Neuronal stem cell (in vitro differentiated cells): ENCODE data around the gene IRGQ.

Source experiments
- DNase-seq: peaks from one replicate; pipeline ENCODE4 v3.0.0-alpha.2; 2013; ENCODE audit warnings: low spot score
- H2AFZ ChIP-seq: one replicate; pipeline ENCODE4 v1.6.1; 2013; ENCODE audit warnings: mild to moderate bottlenecking, low read length, inconsistent platforms
- H2AK5ac ChIP-seq: 2 replicates; pipeline ENCODE4 v1.6.1; 2013; ENCODE audit warnings: low read depth, mild to moderate bottlenecking, inconsistent platforms, low read length, moderate library complexity, mixed read lengths
- H2BK120ac ChIP-seq: 2 replicates; pipeline ENCODE4 v1.6.1; 2013; ENCODE audit warnings: low read depth, mild to moderate bottlenecking, inconsistent platforms, low read length, moderate library complexity, mixed read lengths
- H2BK12ac ChIP-seq: one replicate; pipeline ENCODE4 v1.6.1; 2013; ENCODE audit warnings: low read length, inconsistent platforms
- H2BK15ac ChIP-seq: 2 replicates; pipeline ENCODE4 v1.6.1; 2013; ENCODE audit warnings: mild to moderate bottlenecking, low read length, inconsistent platforms, mixed read lengths
- H2BK5ac ChIP-seq: one replicate; pipeline ENCODE4 v1.6.1; 2013; ENCODE audit warnings: inconsistent platforms, mild to moderate bottlenecking, low read length, moderate library complexity
- H3K14ac ChIP-seq: one replicate; pipeline ENCODE4 v1.6.1; 2013; ENCODE audit warnings: low read length, inconsistent platforms
- H3K18ac ChIP-seq: 2 replicates; pipeline ENCODE4 v1.6.1; 2013; ENCODE audit warnings: low read length, inconsistent platforms
- H3K23ac ChIP-seq: 2 replicates; pipeline ENCODE4 v1.6.1; 2013; ENCODE audit warnings: low read depth, mild to moderate bottlenecking, mixed read lengths, low read length, inconsistent platforms; ENCODE audit not compliant: poor library complexity
- H3K27ac ChIP-seq: replicated peaks from 3 replicates; pipeline ENCODE4 v1.5.1; 2013; ENCODE audit warnings: low read length, inconsistent platforms
- H3K27me3 ChIP-seq, 3 experiments: 2 replicates each; pipeline ENCODE4 v1.6.1; 2013; ENCODE audit warnings: low read length in 3 of 3, mild to moderate bottlenecking in 2 of 3, inconsistent platforms in 1 of 3, low read depth in 1 of 3, mixed read lengths in 1 of 3, moderate library complexity in 1 of 3; ENCODE audit not compliant: control insufficient read depth in 3 of 3, insufficient read depth in 3 of 3
- H3K36me3 ChIP-seq, 2 donors: replicated peaks in 1 of 2; 2 replicates each; pipeline ENCODE4 v1.6.1; 2013; ENCODE audit warnings: low read length in 2 of 2; ENCODE audit not compliant: control insufficient read depth in 2 of 2, insufficient read depth in 2 of 2
- H3K4ac ChIP-seq: 2 replicates; pipeline ENCODE4 v1.6.1; 2013; ENCODE audit warnings: inconsistent platforms, mild to moderate bottlenecking, low read length, moderate library complexity
- H3K4me1 ChIP-seq, 2 donors: 1 replicate in 1 of 2; 2 replicates in 1 of 2; pipeline ENCODE4 v1.6.1; 2013; ENCODE audit warnings: low read length in 2 of 2, low read depth in 1 of 2; ENCODE audit not compliant: control insufficient read depth in 2 of 2, insufficient read depth in 1 of 2
- H3K4me2 ChIP-seq: one replicate; pipeline ENCODE4 v1.6.1; 2013; ENCODE audit warnings: mild to moderate bottlenecking, low read length, inconsistent platforms; ENCODE audit not compliant: insufficient read depth, poor library complexity, severe bottlenecking
- H3K4me3 ChIP-seq, 2 donors: 2 replicates each; pipeline ENCODE4 v1.5.1; 2013; ENCODE audit warnings: low read length in 2 of 2, mild to moderate bottlenecking in 2 of 2, inconsistent platforms in 1 of 2, moderate library complexity in 1 of 2
- H3K79me1 ChIP-seq: one replicate; pipeline ENCODE4 v1.6.1; 2013; ENCODE audit warnings: low read depth, mild to moderate bottlenecking, inconsistent platforms, low read length, moderate library complexity
- H3K9ac ChIP-seq: one replicate; pipeline ENCODE4 v1.6.1; 2013; ENCODE audit warnings: mild to moderate bottlenecking, low read depth, low read length, inconsistent platforms; ENCODE audit not compliant: poor library complexity
- H3K9me3 ChIP-seq, 2 donors: replicated peaks in 1 of 2; 2 replicates each; pipeline versions ENCODE3 to v1.6.1; 2013; ENCODE audit warnings: low read length in 2 of 2, mild to moderate bottlenecking in 2 of 2, inconsistent platforms in 1 of 2, low read depth in 1 of 2, mixed read lengths in 1 of 2, moderate library complexity in 1 of 2; ENCODE audit not compliant: control insufficient read depth in 2 of 2, insufficient read depth in 1 of 2
- H4K8ac ChIP-seq: one replicate; pipeline ENCODE4 v1.6.1; 2013; ENCODE audit warnings: low read depth, mild to moderate bottlenecking, inconsistent platforms, low read length, moderate library complexity
- H4K91ac ChIP-seq: one replicate; pipeline ENCODE4 v1.6.1; 2013; ENCODE audit warnings: low read length, low read depth, mild to moderate bottlenecking, inconsistent platforms; ENCODE audit not compliant: poor library complexity
- WGBS, 2 donors: extraction: QIAGEN DNeasy Blood & Tissue Kit; methylation state at CpG; one replicate each; pipeline ENCODE4 v1.1.7; 2013; ENCODE audit warnings: missing lambda C conversion rate in 2 of 2, mixed read lengths in 1 of 2; ENCODE audit not compliant: insufficient read length in 2 of 2, insufficient replicate concordance in 1 of 2; ENCODE audit errors: extremely low coverage in 2 of 2; 5-methylcytosine and 5-hydroxymethylcytosine counted together

IRGQ gene

DNA sequence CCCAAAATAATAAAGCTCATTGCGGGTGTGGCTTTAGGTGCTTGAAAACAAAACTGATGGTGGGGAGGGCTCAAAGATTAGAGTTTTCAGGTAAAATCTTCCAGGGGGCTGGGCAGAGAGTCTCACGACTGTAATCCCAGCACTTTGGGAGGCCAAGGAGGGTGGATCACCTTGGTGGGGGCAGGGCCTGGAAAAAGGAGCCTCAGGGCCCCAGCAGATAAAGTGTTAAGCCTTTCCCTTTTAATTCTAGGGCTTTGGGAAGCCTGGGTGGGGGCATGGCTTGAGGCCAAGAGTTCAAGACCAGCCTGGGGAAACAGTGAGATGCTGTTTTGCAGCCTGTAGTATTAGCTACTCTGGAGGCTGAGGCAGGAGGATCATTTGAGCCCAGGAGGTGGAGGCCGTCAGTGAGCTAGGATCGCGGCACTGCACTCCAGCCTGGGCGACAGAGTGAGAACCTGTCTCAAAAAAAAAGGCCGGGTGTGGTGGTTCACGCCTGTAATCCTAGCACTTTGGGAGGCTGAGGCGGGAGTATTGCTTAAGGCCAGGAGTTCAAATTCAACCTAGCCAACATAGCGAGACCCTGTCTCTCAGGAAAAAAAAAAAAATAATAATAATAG lies 1.7 kb downstream of the IRGQ start:
- peaks cover 29 to 68% of the 10 kb centered on the region in 2 donors for H3K36me3 ChIP-seq
- no peak overlapping the region for H2BK5ac ChIP-seq
- no peak overlapping the region for H2BK15ac ChIP-seq
- peaks cover 7 to 8% of the 10 kb centered on the region in 2 donors for H3K4me1 ChIP-seq
- H2AK5ac ChIP-seq: no peak overlapping the region
- no peak overlapping the region for H3K4ac ChIP-seq
- H3K4me2 ChIP-seq: no peak overlapping the region
- H2BK12ac ChIP-seq: no peak overlapping the region
- H3K9ac ChIP-seq: no peak overlapping the region
- H4K91ac ChIP-seq: no peak overlapping the region
- no CpG with 5 or more reads among the region's 10 CpGs for WGBS, 2 donors
- no peak overlapping the region for H3K14ac ChIP-seq
- no peak overlapping the region for H2AFZ ChIP-seq
- H3K23ac ChIP-seq: no peak overlapping the region
- no peak overlapping the region for H3K27ac ChIP-seq
- no peak for DNase-seq
- H2BK120ac ChIP-seq: no peak overlapping the region
- peak overlapping the region in 1 of 2 donors; percentile 60 for H3K4me3 ChIP-seq
- H3K79me1 ChIP-seq: peaks cover 17% of the 10 kb centered on the region
- no peak overlapping the region for H3K18ac ChIP-seq
- H4K8ac ChIP-seq: no peak overlapping the region
- H3K27me3 ChIP-seq: no peaks in the 10 kb centered on the region
- H3K9me3 ChIP-seq: no peaks in the 10 kb centered on the region

DNA sequence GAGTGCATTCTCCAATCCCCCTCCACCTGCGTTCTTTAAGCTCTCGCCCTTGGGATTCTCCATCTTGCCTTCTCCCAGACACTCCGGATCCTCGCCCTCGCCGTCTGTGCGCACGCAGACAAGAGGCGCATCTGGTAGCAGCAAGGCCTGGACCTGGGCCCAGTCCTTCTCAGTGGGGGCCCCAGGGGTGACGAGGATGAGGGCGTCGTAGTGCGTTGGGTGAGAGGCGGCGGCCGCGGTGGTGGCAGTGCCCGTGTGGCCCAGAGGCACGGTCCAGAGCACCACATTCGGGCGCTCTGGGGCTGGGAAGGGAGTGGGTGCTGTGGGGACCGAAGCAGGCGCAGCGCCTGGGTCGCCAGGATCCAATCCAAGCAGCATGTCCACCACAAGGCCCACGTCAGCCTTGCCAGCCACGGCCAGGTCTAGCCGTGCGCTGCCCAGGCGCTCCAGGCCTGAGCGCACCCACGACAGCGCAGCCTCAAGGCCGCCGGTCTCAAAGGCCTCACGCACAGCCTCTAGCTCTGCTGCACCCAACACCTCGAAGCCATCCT lies 3.1 kb downstream of the IRGQ start:
- WGBS, 2 donors: no CpG with 5 or more reads among the region's 37 CpGs

DNA sequence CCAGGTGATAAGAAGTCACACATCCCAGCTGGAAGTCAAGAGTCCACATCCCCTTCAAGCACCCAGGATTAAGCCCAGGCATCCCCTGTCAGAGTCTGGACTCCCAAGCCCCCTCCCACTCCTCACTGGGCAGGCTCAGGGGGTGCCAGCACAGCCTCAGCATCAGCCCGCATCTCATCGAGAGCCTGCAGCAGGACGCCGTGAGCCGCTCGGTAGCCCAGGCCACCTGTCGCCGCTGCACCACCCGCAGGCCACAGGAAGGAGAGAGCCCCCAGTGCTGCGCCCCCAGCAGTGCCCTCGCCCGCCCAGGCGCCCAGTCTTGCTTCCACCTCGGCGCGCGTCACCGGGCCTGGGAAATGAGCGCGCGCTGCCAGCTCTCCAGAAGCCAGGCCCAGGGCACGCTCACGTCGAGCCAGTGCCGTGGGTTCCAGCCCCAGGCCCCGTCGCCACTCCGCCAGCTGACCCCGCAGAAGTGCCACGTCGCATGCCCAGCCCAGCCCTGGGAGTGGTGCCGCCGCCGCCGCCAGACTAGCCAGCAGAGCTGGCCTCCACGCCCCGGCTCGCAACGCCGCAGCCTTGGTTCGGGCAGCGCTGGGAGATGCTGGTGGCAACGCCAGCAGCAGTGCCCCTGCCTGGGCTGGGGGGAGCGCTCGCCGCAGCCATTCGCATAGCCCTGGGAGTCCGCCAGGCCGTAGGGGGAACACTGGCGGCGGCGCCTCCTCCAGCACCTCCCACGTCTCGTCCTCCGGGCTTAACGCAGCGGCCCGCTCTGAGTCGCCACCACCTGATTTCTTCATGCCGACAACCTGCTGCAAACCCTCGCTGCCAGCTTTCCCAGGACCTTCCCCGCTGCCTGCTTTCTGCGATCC lies 3.8 kb downstream of the IRGQ start:
- peaks cover 16% of the 10 kb centered on the region for H3K79me1 ChIP-seq
- no peak overlapping the region for H2BK15ac ChIP-seq
- DNase-seq: no peak
- no peak overlapping the region for H2BK120ac ChIP-seq
- no peak overlapping the region for H3K9ac ChIP-seq
- no peak overlapping the region for H3K14ac ChIP-seq
- H3K4me3 ChIP-seq: no peak overlapping the region
- no peak overlapping the region for H3K4ac ChIP-seq
- peak overlapping the region; percentile 43 for H2BK5ac ChIP-seq
- H3K27ac ChIP-seq: no peak overlapping the region
- no peaks in the 10 kb centered on the region for H3K9me3 ChIP-seq
- no peak overlapping the region for H2AFZ ChIP-seq
- H3K27me3 ChIP-seq: no peaks in the 10 kb centered on the region
- no peak overlapping the region for H3K4me2 ChIP-seq
- no peak overlapping the region for H3K18ac ChIP-seq
- H3K4me1 ChIP-seq: peaks cover 4% of the 10 kb centered on the region in 2 donors
- no peak overlapping the region for H4K91ac ChIP-seq
- H2BK12ac ChIP-seq: no peak overlapping the region
- H4K8ac ChIP-seq: no peak overlapping the region
- peaks cover 30 to 63% of the 10 kb centered on the region in 2 donors for H3K36me3 ChIP-seq
- WGBS, 2 donors: no CpG with 5 or more reads among the region's 63 CpGs
- H3K23ac ChIP-seq: peak overlapping the region; percentile 45
- H2AK5ac ChIP-seq: no peak overlapping the region

More for the DNA sequence above, 3.1 kb downstream of the IRGQ start:
- no peak overlapping the region for H2BK15ac ChIP-seq
- no peak overlapping the region for H2BK12ac ChIP-seq
- no peaks in the 10 kb centered on the region for H3K27me3 ChIP-seq
- H3K4me1 ChIP-seq: peaks cover 7 to 8% of the 10 kb centered on the region in 2 donors
- H2BK120ac ChIP-seq: no peak overlapping the region
- DNase-seq: no peak
- H3K23ac ChIP-seq: peak overlapping the region; percentile 45
- peaks cover 30 to 62% of the 10 kb centered on the region in 2 donors for H3K36me3 ChIP-seq
- no peak overlapping the region for H2BK5ac ChIP-seq
- H3K4ac ChIP-seq: no peak overlapping the region
- peak overlapping the region; percentile 33 for H3K18ac ChIP-seq
- H4K8ac ChIP-seq: no peak overlapping the region
- H3K4me2 ChIP-seq: no peak overlapping the region
- no peak overlapping the region for H2AFZ ChIP-seq
- H3K9ac ChIP-seq: peak overlapping the region; percentile 46
- no peak overlapping the region for H3K27ac ChIP-seq
- H2AK5ac ChIP-seq: no peak overlapping the region
- H3K14ac ChIP-seq: no peak overlapping the region
- no peak overlapping the region for H4K91ac ChIP-seq
- H3K79me1 ChIP-seq: peaks cover 17% of the 10 kb centered on the region
- peak overlapping the region in 1 of 2 donors; percentile 30 for H3K4me3 ChIP-seq
- no peaks in the 10 kb centered on the region for H3K9me3 ChIP-seq

DNA sequence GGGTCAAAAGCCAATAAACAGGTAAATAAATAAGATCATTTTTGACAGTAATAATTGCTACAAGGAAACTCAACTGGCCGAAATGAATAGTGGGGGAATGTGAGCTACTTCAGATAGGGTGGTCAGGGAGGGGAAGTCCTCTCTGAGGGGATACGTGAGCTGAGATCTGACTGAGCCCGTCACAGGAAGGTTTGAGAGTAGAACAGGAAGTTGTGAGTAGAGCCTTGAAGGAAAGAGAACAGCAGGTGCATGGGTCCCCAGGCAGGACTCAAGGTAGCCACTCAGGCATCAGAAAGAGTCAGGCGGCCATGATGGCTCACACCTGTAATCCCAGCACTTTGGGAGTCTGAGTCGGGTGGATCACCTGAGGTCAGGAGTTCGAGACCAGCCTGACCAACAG lies 6.3 kb downstream of the IRGQ start:
- Histone ChIP-seq H3K79me1 (peaks cover 18% of the 10 kb centered on the region), H2BK5ac (no peak overlapping the region), H3K4me2 (no peak overlapping the region), H2BK120ac (no peak overlapping the region), H2BK12ac (no peak overlapping the region), H2AK5ac (no peak overlapping the region), H3K27me3 (no peaks in the 10 kb centered on the region), H3K9ac (no peak overlapping the region), H2BK15ac (no peak overlapping the region), H3K36me3 (peaks cover 35 to 71% of the 10 kb centered on the region in 2 donors), H3K14ac (no peak overlapping the region), H3K9me3 (no peaks in the 10 kb centered on the region), H3K18ac (no peak overlapping the region), H3K4me1 (no peaks in the 10 kb centered on the region), H2AFZ (no peak overlapping the region), H4K91ac (no peak overlapping the region), H4K8ac (no peak overlapping the region), H3K4me3 (no peak overlapping the region), H3K4ac (no peak overlapping the region), H3K27ac (no peak overlapping the region), H3K23ac (no peak overlapping the region)
- DNase-seq: no peak
- no CpG with 5 or more reads among the region's 6 CpGs for WGBS, 2 donors
